WI38 (cell line): ENCODE results near the gene ADK.

Source experiments
- H3K4me3 ChIP-seq: 2 replicates; pipeline ENCODE4 v1.5.1; 2011; ENCODE audit warnings: low read depth, mild to moderate bottlenecking, control low read depth, low read length
- CTCF ChIP-seq: IDR thresholded peaks from 2 replicates; pipeline ENCODE4 v1.5.1; 2012; ENCODE audit warnings: low read depth, mild to moderate bottlenecking, control low read depth, low read length

ADK gene

GRCh38 chr10:74380795-74381194, 229.8 kb downstream of the ADK start:
- TF ChIP-seq CTCF = no peak
- no peak overlapping the region for H3K4me3 ChIP-seq

GRCh38 chr10:74381291-74381853, 230.4 kb downstream of the ADK start:
- no peak overlapping the region for H3K4me3 ChIP-seq
- TF ChIP-seq CTCF = no peak

GRCh38 chr10:74382663-74383062, 231.6 kb downstream of the ADK start:
- TF ChIP-seq CTCF = no peak
- no peak overlapping the region for H3K4me3 ChIP-seq

- H3K4me3 ChIP-seq = no peak overlapping the region
- TF ChIP-seq CTCF = no peak
Observed at GRCh38 chr10:74383642-74384041, 232.6 kb downstream of the ADK start.

- TF ChIP-seq CTCF = no peak
Observed at GRCh38 chr10:74384615-74385183, 233.7 kb downstream of the ADK start.

GRCh38 chr10:74388801-74389200, 237.8 kb downstream of the ADK start:
- no peak for TF ChIP-seq CTCF
- no peak overlapping the region for H3K4me3 ChIP-seq

More at GRCh38 chr10:74384615-74385183, 233.7 kb downstream of the ADK start:
- H3K4me3 ChIP-seq = no peak overlapping the region

GRCh38 chr10:74391786-74392185, 240.8 kb downstream of the ADK start:
- no peak overlapping the region for H3K4me3 ChIP-seq
- TF ChIP-seq CTCF = no peak
